Testis (tissue), 3 donors: Measurements from ENCODE around the gene EHMT1. TPM values are rescaled to one million over a fixed set of nuclear protein-coding genes. Genes with fewer than 3 reads are reported as not detected.
"Not testable (repeated sequence)": the region's sequence is repeated elsewhere in the genome, so short reads cannot be mapped to it uniquely, and the experiment has no call there.

Source experiments
- DNase-seq: peaks from one replicate; pipeline ENCODE4 v3.0.0-alpha.2; 2019
- H3K27ac ChIP-seq, 2 donors: fragments of 200-600 bp; sonication (generic); one replicate each; pipeline ENCODE4 v1.5.1; 2019
- H3K27me3 ChIP-seq: fragments of 200-600 bp; sonication (generic); one replicate; pipeline ENCODE4 v1.5.1; 2019
- H3K36me3 ChIP-seq: fragments of 200-600 bp; sonication (generic); one replicate; pipeline ENCODE4 v1.5.1; 2017; ENCODE audit warnings: low read depth; ENCODE audit errors: missing control alignments
- H3K4me1 ChIP-seq: fragments of 200-600 bp; sonication (generic); one replicate; pipeline ENCODE4 v1.5.1; 2019
- H3K4me3 ChIP-seq, 2 donors: fragments of 200-600 bp; sonication (generic); one replicate each; pipeline ENCODE4 v1.5.1; 2017 to 2019
- H3K9me3 ChIP-seq: fragments of 200-600 bp; sonication (generic); one replicate; pipeline ENCODE4 v1.5.1; 2017
- POLR2A ChIP-seq: fragments of 450-650 bp; IDR thresholded peaks from one replicate; pipeline ENCODE4 v1.6.1; 2017; ENCODE audit warnings: antibody characterized with exemption, mild to moderate bottlenecking, moderate library complexity
- WGBS, 2 donors: methylation state at CpG; one replicate each; pipeline ENCODE4 v1.1.5; 2018; 5-methylcytosine and 5-hydroxymethylcytosine counted together
- intact Hi-C: fragments of 100-400 bp; cut with DNase I; formaldehyde crosslinking; loops from one replicate; pipeline ENCODE4 v1.15.1; 2023; ENCODE audit warnings: low total_unique reads
- polyA plus RNA-seq: library from polyadenylated mRNA; stranded (reverse); fragments of 350-450 nt; fragmentation: Illumina TruSeq; extraction: RNeasy Lipid Tissue Mini Kit (QIAGEN cat#74804); gene quantifications from one replicate; pipeline ENCODE4 v1.2.3, GENCODE V29; 2014; ENCODE audit warnings: low read depth, low replicate concordance; ENCODE audit not compliant: insufficient read depth
- total RNA-seq, 2 donors: library from RNA; depleted of rRNA; stranded (reverse); fragments of >200 nt; gene quantifications; one replicate each; pipeline ENCODE4 v1.2.3, GENCODE V29; 2016
- TF ChIP-seq, protein P1 (sequence below), 3 experiments: fragments of 450-650 bp in 2 of 3; fragments of 200-600 bp in 1 of 3; sonication (generic) in 1 of 3; IDR thresholded peaks; one replicate each; pipeline ENCODE4 v1.5.1; 2016 to 2019; ENCODE audit warnings: antibody characterized with exemption in 3 of 3, mild to moderate bottlenecking in 2 of 3, moderate library complexity in 1 of 3

EHMT1 gene
- total and polyA plus RNA-seq, 3 donors from 2014 or later = 116 to 207 (median 193) TPM

DNA sequence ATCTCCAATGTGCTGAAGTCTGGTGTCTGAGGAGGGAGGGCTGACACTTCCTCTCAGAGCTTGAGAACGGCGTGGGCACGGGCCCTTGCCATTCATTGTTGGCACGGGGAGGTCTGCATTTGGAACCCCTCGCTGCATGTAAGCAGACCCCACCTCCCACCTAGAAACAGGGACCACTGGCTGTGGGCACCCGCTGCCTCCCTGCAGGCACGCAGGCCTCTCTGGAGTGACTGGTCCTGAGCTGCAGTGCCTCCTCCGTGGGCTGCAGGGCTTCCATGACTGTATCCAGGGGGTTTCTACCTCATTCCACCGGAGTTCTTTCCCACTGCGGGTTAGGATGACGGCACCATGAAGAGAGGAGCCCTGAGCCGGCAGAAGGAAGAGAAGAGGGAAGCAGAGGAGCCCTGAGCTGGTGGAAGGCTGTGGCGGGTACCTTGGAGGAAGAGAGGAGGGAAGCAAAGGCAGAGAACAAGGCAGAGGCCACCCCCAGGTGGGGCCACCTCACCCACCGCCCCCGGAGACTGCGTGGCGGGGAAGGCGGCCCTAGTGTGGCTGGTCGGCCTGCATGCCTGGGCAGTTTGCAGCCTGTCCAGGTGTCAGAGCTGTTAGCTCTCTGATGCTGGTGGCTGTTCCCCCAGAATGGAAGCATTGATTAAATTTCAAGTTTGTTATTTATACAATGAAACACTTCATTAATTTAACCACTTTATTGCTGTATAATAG lies 183.9 kb downstream of the EHMT1 start:
- Histone ChIP-seq H3K4me3 (no peak overlapping the region), H3K36me3 (no peaks in the 10 kb centered on the region), H3K9me3 (no peaks in the 10 kb centered on the region), H3K27me3 (no peaks in the 10 kb centered on the region), H3K27ac (no peak overlapping the region), H3K4me1 (no peaks in the 10 kb centered on the region)
- 96% methylated on average over 18 to 19 of the region's 19 CpGs for WGBS, 2 donors
- TF ChIP-seq POLR2A = no peak
- TF ChIP-seq, protein P1, sequence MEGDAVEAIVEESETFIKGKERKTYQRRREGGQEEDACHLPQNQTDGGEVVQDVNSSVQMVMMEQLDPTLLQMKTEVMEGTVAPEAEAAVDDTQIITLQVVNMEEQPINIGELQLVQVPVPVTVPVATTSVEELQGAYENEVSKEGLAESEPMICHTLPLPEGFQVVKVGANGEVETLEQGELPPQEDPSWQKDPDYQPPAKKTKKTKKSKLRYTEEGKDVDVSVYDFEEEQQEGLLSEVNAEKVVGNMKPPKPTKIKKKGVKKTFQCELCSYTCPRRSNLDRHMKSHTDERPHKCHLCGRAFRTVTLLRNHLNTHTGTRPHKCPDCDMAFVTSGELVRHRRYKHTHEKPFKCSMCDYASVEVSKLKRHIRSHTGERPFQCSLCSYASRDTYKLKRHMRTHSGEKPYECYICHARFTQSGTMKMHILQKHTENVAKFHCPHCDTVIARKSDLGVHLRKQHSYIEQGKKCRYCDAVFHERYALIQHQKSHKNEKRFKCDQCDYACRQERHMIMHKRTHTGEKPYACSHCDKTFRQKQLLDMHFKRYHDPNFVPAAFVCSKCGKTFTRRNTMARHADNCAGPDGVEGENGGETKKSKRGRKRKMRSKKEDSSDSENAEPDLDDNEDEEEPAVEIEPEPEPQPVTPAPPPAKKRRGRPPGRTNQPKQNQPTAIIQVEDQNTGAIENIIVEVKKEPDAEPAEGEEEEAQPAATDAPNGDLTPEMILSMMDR (IDR thresholded peaks at IDR 0.05) = no peak
- intact Hi-C loops = no loop called here
- DNase-seq = no peak

DNA sequence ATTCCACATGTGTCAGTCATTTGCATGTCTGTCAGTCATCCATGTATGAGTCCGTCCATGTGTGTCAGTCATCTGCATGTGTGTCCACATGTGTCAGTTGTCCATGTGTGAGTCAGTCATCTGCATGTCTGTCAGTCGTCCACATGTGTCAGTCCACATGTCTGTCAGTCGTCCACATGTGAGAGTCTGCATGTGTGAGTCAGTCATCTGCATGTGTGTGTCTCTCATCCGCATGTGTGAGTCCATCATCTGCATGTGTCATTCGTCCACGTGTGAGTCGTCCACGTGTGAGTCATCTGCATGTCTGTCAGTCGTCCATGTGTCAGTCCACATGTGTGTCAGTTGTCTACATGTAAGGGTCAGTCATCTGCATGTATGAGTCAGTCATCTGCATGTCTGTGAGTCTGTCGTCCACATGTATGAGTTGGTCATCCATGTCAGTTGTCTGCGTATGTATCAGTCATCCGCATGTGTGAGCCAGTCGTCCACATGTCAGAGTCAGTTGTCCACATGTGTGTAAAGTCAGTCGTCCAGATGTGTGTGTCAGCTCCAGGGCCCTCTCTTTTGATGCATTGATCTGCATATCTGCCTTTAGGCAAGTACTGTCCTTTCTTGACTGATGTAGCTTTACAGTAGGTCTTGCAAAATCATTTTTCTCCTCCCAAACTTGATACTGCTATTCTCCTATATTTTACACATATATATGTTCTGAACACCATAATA lies 186.3 kb downstream of the EHMT1 start:
- no peaks in the 10 kb centered on the region for H3K27me3 ChIP-seq
- no peaks in the 10 kb centered on the region for H3K4me1 ChIP-seq
- H3K36me3 ChIP-seq = no peaks in the 10 kb centered on the region
- DNase-seq = no peak
- WGBS, 2 donors = 89 to 94% methylated on average over 13 to 14 of the region's 14 CpGs
- TF ChIP-seq, protein P1 (IDR thresholded peaks at IDR 0.05) = no peak
- TF ChIP-seq POLR2A = no peak
- H3K27ac ChIP-seq = no peak overlapping the region
- intact Hi-C loops = no loop called here
- no peak overlapping the region for H3K4me3 ChIP-seq
- H3K9me3 ChIP-seq = no peaks in the 10 kb centered on the region

DNA sequence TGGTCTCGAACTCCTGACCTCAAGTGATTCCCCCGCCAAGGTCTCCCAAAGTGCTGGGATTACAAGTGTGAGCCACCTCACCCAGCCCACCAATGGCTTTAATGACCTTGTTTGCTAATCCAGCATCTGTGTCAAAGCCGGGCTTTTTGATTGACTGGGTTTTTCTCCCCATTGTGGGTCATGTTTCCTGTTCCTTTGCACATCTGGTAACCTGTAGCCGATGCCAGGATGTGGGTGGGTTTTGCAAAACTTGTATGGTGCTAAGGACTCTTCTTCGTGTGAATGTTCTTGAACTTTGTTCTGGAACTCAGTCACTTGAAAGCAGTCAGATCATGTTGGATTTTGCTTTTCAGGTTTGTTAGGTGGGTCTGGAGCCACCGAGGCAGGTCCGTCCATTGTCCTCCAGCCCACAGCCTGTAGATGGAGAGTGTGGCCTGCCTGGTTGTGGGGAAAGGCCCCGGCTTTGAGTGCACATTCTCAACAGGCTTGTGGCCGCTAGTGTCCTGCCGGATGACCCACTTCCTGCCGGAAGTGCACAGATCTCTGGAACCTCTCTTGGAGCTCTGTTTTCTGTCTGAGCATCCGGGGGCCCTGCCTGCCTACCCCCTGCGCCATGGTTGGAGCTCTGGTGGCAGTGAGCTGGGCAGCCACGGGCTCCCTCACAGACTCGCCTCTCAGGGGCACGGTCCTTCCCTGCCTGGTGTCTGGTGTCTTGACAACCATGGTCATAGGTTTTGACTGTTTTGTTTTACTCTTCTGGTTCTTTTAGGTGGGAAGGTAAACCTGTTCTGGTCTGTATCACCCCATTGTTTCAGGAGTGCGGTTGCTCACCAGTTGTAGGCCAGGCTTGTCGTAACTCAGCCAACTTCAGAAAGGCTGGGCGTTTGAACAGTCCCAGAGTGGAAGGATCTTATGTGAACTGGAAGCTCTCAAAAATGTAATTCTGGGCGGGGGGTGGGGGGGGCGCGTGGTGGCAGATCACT lies 189.2 kb downstream of the EHMT1 start:
- no peaks in the 10 kb centered on the region for H3K36me3 ChIP-seq
- no peak for TF ChIP-seq POLR2A
- TF ChIP-seq, protein P1 (IDR thresholded peaks at IDR 0.05) = no peak
- H3K27ac ChIP-seq = no peak overlapping the region
- WGBS, 2 donors = 91 to 92% methylated on average over 11 to 22 of the region's 22 CpGs
- H3K9me3 ChIP-seq = no peaks in the 10 kb centered on the region
- no peak for DNase-seq
- no peaks in the 10 kb centered on the region for H3K27me3 ChIP-seq
- no peak overlapping the region for H3K4me3 ChIP-seq
- intact Hi-C loops = no loop called here
- H3K4me1 ChIP-seq = no peaks in the 10 kb centered on the region

DNA sequence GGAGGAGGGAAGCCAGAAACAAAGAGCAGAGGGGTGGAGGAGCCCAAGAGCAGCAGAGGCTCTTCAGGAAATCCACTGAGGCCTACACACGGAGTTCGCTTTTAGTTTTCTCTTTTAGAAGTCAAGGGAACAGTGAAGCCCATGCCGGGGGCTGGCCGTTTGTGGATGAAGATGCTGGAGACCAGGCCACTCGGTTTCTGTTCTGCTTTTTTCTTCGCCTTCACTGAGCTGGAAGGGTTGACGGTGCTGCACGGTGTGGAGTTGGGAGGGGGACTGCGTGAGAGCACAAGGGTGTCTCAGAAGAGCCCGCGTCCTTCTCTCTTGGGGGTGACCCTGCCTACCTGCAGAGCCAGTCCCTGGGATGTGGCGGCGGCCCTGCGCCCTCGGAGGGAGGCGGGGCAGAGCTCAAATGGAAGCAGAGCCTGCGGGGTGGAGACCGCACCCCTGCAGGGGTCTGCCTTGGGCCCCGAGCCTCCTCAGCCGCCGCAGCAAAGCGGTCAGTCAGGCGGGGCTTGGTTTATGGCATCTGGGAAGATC lies 190.3 kb downstream of the EHMT1 start:
- TF ChIP-seq, protein P1 (IDR thresholded peaks at IDR 0.05) = no peak
- no peak for TF ChIP-seq POLR2A
- no peak overlapping the region for H3K27ac ChIP-seq
- no peaks in the 10 kb centered on the region for H3K9me3 ChIP-seq
- 75 to 83% methylated on average over 21 to 23 of the region's 23 CpGs for WGBS, 2 donors
- no peaks in the 10 kb centered on the region for H3K27me3 ChIP-seq
- H3K4me1 ChIP-seq = no peaks in the 10 kb centered on the region
- intact Hi-C loops = no loop called here
- H3K36me3 ChIP-seq = no peaks in the 10 kb centered on the region
- DNase-seq = no peak
- H3K4me3 ChIP-seq = no peak overlapping the region

DNA sequence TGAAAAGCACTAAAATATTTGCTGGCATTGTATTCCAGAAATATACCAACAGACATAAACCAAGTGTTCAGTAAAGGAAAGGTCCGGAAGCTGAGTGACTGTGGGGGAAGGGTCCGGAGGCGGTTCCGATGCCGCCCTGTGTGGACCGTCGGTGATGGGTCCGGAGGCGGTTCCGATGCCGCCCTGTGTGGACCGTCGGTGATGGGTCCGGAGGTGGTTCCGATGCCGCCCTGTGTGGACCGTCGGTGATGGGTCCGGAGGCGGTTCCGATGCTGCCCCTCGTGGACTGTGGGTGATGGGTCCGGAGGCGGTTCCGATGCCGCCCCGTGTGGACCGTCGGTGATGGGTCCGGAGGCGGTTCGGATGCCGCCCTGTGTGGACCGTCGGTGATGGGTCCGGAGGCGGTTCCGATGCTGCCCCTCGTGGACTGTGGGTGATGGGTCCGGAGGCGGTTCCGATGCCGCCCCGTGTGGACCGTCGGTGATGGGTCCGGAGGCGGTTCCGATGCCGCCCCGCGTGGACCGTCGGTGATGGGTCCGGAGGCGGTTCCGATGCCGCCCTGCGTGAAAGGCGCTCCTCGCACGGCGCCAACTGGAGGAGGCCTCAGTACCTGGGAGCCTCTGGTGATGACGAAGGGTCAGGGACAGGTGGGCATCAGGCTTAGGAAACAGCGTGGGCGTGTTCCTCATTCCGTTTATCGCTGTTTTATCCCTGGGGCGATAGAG lies 191.1 kb downstream of the EHMT1 start:
- DNase-seq, H3K27me3 ChIP-seq, H3K4me3 ChIP-seq, H3K27ac ChIP-seq, H3K36me3 ChIP-seq, H3K9me3 ChIP-seq, intact Hi-C loops, H3K4me1 ChIP-seq: not testable (repeated sequence)
- WGBS, 2 donors = 68 to 71% methylated on average over 34 to 59 of the region's 69 CpGs
